Iris pigment epithelial cell (primary cell): ENCODE measurements around the gene DNAH17.
A peak's percentile ranks its signal among the peaks of the same experiment; 100 is the strongest.

Experiments
- DNase-seq: peaks from one replicate; pipeline ENCODE4 v3.0.0-alpha.2; 2011; ENCODE audit warnings: low read depth

Gene DNAH17

DNA sequence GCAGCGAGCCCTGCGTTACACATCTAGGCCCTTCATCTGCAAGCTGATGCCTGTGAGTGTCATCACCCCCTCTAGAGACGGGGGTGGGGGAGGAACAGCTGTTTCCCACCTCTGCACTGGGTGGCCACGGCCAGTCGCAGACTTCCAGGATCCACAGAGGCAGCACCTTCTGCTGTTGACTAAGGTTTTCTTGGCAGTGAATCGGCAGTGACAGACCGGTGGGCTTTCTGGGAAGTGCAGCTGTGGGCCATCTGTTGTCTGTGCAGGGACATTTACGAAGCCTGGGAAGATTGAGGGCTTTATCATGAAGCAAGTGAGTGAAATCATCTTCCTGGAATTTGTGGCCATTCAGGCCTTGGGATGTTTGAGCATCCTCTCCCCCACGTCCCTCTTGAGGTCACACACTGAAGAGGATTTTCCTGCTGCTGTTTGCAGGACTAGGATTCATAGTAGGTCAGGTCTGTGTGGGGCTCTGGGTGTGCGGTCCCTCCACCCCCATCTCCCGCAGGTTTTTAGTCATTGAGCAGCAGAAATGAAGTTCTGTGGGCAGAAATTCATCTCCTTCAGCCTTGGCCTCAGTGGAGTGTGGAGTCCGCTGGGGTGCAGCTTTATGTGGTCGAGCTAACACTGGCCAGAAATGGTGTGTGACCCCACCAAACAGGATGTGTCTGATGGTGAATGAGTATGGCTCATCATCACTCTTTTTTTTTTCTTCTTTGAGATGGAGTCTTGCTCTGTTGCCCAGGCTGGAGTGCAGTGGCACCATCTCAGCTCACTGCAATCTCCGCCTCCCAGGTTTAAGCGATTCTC, 186.8 kb downstream of the DNAH17 start:
- DNase-seq: peak; percentile 96

DNA sequence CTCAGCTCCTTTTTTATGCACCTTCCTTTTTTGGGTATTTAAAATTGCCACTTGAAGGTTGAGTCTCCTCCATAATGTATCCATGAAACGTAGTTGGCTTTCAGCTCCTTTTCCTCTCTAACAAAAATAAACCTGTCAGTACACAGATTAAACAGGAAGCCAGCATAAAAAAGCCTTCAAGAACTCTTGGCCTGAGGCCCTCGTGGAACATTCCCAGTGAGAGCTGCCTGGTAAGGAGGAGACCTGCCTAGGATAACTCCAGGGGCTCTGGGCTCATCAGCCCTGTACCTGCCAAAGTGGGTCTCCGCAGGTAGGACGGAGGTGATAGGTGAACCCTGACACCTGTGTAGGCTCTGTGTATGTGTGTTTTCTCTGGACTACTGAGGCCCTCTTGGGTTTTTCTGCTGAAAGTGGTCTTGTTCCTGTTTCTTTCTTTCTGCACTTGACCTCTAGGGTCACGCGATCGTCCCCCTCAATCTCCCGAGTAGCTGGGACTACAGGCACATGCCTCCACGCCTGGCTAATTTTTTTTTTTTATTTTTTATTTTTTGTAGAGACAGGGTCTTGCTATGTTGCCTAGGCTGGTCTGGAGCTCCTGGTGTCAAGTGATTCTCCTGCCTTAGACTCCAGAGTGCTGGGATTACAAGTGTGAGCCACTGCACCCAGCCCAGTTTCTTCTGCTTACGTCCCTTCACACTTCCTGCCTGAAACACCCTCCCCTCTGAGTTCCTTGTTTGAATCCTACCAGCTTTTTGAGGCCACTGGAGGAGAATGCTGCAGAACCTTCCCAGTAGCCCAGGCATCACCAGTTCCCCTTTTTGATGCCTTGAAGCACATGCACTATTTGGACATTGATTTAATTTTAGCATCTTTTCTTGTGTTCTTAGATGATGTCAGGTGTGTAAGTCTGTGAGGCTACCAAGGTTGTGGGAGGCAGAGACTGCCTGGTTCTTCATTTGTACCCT, 188.9 kb downstream of the DNAH17 start:
- DNase-seq: peak; percentile 57

DNA sequence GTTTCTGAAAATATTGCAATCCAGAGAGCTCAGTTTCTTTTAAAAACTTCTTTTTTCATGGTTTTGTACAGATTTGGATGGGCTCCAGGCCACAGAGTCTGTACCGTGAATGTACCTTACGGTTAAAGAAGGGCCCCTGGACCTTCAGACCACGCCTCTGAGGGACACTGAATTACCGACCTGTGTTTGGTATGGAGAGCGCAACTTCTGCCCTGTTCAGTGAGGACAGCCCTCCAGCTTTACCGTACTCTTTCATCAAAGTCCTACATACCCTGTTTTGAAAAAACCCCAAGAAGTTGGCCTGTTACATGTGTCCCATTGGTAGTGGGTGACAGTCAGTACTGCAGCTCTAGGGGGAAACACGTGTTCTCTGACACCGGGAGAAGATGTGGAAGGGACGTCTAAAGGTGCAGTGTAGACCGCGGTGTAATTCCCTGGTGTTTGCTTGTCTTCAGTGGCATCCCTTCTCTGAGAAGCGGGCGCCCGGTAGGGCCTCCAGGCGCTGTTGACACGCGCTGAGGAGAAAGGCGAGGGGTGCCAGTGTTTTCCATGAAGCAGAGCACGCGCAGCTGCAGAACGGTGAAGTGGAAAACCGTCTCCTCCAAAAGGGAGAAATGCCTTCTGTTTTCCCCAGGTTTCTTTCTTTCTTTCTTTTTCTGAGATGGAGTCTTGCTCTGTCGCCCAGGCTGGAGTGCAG, 192.6 kb downstream of the DNAH17 start:
- no peak for DNase-seq

DNA sequence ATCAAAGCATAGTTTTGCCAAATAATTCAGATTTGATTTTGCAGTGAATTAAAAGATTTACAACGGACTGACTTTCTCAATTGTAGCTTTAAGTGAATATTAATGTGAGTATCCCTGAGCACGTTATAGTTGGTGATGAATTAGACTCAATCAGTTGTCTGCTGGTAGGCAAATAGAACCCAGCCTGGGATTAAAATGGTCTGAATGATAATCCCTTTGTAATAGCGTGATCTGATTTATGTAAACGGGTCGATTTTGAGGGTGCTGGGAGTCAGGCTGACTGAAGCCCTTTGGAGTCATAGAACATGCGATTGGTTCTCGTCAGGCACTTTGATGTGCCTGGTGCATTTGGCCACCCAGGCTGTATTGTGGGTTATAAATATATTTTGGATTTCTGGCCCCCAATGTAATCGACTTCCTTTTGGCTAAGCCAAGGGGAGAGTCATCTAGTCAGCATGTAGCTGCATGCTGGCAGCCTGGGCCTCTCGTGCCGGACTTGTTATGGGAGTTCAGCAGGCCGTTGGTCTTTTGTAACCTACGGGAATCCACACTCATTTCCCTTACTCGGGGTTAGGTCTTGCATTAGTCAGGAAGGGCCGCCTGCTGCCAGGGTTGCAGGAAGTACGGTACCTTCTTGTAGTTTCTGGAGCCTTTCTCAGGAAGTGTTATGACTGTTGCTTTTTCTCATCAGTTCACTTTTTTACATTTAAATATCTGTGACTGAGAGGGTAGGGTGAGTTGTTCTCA, 193.3 kb downstream of the DNAH17 start:
- DNase-seq: peak; percentile 100

DNA sequence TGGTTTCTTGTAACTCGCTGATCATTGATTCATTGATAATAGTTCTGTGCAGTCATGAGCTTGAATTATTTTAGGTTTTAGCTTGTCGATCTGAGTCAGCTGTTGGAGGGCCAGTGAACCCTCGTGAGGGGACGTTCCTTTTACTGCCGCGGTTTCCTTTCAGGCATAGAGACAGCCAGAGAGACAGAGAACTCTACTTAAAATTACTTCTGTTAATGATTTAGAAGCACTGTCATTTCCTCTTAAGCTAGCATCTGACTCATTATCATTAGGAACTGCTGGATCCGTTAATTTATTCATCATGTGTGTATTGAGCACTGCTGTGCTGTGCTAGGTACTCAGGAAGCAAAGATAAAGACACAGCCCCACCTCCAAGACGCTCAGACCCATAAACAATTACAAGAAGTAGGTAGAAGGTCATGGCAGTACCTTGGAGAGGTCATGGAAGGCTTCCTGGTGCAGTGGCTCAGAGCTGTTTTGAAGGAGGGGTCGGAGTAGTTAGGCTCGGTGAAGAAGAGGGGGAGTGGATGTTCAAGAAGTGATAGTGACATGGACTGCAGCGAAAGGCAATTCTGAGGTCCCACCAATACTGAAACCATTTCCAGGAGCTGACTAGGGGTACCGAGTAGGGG, 195.5 kb downstream of the DNAH17 start:
- no peak for DNase-seq

DNA sequence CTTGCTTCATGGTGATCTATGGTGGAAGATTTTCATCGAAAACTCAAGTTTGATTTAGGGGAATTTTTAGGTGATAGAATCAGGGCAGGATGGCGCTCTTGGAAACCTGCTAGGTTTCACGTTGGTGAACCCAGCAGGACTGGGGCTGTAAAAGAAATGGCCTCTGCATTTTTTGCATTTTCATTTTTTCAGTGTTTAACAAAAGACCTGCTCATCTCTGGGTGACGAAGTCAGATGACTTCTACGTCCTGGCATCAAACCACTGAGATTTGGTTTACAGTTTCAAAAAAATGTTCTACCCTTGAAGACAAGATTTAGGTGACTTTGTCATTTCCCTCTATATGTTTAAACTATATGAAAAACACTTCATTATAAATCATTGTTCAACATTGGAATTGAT, 196.8 kb downstream of the DNAH17 start:
- DNase-seq: no peak

DNA sequence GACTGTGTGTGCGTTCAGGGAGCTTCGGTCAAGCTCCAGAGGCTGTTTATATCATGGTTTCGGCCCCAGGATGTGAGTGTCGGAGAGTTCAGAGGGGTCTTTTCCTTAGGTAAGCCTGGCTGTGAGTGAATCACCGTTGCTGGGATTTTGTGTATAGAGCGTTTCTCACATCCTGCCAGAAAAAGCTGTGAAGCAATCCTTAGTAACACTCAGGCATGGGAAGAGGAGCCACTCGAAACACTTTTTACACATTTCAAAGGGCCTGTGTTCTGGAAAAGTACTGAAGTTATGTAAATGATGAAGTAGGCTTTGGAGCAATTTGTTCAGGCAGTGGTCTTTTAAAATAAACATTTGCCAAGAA, 198.1 kb downstream of the DNAH17 start:
- DNase-seq: peak; percentile 97

DNA sequence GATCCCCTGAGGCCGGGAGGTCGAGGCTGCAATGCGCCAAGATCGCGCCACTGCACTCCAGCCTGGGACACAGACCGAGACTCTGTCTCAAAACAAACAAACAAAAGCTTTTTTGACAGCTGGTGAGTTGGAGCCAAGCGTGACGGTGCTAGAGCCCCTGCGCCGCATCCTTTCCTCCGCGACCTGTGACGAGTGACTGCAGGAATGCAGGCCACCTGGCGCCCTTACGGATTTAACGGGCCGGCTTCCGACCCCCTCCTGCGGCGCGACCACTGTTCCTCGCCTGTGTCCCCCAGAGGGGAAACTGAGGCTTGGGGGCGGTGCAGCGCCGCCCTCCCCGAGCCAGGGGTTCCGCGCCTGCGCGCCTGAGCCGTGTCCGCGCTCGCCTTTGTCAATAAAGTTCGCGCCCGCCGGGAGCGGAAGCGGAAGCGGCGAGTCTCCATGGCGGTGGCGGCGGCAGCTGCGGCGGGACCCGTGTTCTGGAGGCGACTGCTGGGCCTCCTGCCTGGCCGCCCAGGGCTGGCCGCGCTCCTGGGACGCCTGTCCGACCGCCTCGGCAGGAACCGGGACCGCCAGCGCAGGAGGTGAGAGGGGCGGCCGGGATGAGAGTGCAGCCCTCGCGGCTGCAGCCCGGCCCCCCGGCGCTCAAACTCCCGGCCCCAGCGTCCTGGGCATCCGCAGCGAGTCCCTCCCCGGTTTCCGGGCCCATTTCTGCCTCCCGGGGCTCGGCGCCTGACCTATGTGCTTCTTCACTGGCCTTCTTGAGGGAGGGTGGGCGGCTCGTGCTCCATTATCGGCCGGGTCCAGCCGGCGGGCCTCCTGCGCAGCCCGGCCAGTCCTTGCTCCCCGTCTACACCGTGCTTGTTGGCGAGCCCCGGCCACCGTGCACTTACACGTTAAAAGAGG, 198.7 kb downstream of the DNAH17 start, which contains the start of gene PGS1:
Gene PGS1, plus strand, starts transcription at position 425 of the 906 bp plus-strand sequence. Its CDS starts 17 bp downstream, at position 442.
- DNase-seq: peak; percentile 75

DNA sequence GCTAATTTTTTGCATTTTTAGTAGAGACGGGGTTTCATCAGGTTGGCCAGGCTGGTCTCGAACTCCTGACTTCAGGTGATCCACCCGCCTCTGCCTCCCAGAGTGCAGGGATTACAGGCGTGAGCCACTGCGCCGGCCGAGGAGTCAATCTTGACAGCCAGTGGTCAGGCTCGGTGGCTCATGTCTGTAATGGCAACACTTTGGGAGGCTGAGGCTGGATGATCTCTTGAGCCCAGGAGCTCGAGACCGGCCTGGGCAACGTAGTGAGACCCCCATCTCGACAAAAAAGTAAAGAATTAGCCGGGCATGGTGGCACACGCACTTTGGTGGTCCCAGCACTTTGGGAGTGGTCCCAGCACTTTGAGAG, 199.4 kb downstream of the DNAH17 start:
- DNase-seq: no peak

DNA sequence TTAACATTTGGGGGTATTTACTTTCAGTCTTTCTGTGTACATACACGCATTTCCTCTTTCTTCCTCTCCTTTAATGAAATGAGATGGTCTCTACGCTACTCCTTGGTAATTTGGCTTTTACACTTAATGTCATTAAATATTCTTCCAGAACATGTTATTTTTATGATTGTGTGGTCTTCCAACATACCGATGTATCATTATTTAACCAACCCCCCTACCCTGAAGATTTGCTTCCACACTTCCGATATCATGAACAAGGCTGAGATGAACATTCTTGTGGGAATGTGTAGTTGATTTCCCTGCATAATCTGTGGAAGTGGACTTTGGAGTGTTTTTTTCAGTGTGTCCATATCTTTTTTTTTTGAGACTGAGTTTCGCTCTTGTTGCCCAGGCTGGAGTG, 201.0 kb downstream of the DNAH17 start:
- no peak for DNase-seq

DNA sequence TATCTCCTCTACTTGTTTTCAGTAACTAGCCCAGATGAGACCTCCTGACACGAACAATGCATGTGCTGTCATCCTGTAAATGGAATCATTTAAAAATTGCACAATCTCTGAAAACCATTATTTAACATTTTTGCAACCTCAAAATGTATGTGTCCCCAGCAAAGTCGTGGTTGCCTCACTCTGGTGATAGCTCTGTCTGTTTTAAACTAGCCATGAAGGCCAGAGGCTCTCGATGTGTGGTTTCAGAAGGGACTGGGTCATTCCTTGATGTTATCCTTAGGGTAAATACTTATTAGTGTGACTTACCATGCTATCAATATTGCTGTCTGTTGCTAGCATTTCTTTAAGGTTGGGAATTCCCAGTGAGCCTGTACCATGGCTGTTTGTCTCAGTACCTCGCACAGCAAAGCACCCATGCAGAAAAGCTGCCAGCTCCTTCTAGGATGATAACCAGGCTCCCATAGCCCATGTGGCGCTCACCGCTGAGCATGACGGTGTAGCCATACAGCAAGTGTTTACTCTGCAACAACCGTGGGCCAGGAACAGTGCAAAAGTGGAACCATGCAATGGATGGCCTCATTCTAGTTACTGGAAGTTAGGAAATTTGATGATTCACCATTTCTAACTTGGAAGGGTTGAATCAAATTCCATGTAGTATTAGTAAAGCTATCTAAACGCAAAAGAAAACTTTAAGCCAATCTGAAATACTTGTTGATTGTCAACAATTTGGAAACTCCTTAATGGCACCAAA, 201.6 kb downstream of the DNAH17 start:
- DNase-seq: peak; percentile 97

DNA sequence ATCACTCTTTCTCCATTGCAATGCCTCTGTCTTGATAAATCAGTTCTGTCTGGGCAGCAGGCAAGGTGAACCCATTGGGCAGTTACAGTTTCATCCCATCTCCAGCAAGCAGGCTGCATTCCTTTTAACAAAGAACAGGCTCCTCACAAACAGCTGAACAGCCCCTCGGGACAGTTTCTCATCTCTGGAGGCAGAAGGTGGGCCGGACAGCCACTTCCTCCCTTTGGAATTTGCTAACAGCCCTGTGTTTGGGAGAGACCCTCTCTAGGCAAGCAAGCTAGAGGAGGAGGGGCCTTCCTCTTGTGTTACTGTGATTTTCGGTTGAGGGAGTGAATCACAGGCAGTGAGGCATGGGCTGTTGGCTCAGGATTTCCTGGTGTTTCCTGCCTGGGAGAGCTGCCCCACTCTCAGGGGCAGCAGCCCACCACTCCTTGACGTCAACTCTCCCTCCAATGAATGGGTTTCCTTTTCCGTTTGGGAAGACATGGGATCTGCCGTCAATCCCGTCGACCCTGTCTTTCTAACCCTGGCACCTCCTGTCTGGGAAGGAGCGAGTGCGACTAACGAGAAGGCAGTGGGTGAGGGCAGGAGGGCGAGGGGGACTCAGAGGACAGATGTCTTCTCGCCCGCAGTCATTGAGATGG, 202.4 kb downstream of the DNAH17 start:
- peak; percentile 84 for DNase-seq

DNA sequence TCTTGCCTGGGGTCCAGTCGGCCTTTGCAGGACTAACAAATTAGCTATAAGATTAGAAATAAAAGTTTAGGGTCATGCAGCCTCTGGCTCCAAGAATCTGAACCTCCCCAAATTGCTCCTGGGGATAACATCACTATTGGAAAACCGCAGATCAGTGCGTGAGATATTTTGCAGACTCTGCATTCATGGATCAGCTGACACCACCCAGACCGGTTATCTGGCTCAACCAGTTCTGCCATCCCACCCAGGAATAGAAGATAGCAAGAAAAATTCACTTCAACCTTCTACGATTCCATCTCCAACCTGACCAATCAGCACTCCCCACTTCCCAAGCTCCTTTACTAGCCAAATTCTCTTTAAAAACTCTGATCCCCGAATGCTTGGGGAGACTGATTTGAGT, 203.0 kb downstream of the DNAH17 start:
- no peak for DNase-seq
